ENCODE results near the gene IRF7. TPM values are rescaled to one million over a fixed set of nuclear protein-coding genes. Genes with fewer than 3 reads are reported as not detected.

The IRF7 gene
- polyA plus RNA-seq, 3 donors = 20.7 to 49.3 (median 22.1) TPM

GRCh38 chr11:625636-626268, 10.0 kb upstream of the IRF7 start:
- 67 to 78% (median 77%) methylated on average over 20 to 22 of the region's 22 CpGs for WGBS, 3 donors

GRCh38 chr11:624705-625635, 9.2 kb upstream of the IRF7 start, which contains the start of gene CDHR5:
Gene CDHR5 (minus strand): TSS chr11:624955. CDS start chr11:624902, 53 bp downstream.
- no peak within 1 kb of the TSS for H3K27ac ChIP-seq (ENCODE audit: low read depth, low read length)
- 66 to 82% (median 67%) methylated on average over 32 to 33 of the region's 33 CpGs for WGBS, 3 donors

More at GRCh38 chr11:625636-626268, 10.0 kb upstream of the IRF7 start:
- no peak overlapping the region for H3K27ac ChIP-seq (ENCODE audit: low read depth, low read length)

- WGBS, 3 donors = 79 to 82% (median 81%) methylated on average over 24 to 25 of the region's 25 CpGs
- H3K27ac ChIP-seq (ENCODE audit: low read depth, low read length) = no peak overlapping the region
These were observed 8.4 kb upstream of the IRF7 start for GRCh38 chr11:623999-624704.

GRCh38 chr11:623349-623869, 7.7 kb upstream of the IRF7 start:
- WGBS, 3 donors = 81 to 85% (median 84%) methylated on average over 15 of the region's 15 CpGs
- H3K27ac ChIP-seq (ENCODE audit: low read depth, low read length) = no peak overlapping the region

GRCh38 chr11:621838-622237, 6.1 kb upstream of the IRF7 start:
- H3K27ac ChIP-seq (ENCODE audit: low read depth, low read length) = no peak overlapping the region
- WGBS, 3 donors = 87 to 90% (median 88%) methylated on average over 25 to 27 of the region's 27 CpGs

- 70 to 76% (median 76%) methylated on average over 43 to 45 of the region's 45 CpGs for WGBS, 3 donors
These were observed 5.4 kb upstream of the IRF7 start for GRCh38 chr11:620935-621814.

GRCh38 chr11:620201-620600, 4.5 kb upstream of the IRF7 start:
- 95 to 97% (median 96%) methylated on average over 13 of the region's 13 CpGs for WGBS, 3 donors
- H3K27ac ChIP-seq (ENCODE audit: low read depth, low read length) = no peak overlapping the region

More at GRCh38 chr11:620935-621814, 5.4 kb upstream of the IRF7 start:
- no peak overlapping the region for H3K27ac ChIP-seq (ENCODE audit: low read depth, low read length)

- no peak overlapping the region for H3K27ac ChIP-seq (ENCODE audit: low read depth, low read length)
- 95% methylated on average over 17 to 22 of the region's 22 CpGs for whole genome bisulfite sequencing, 3 donors
These were observed 3.9 kb upstream of the IRF7 start for GRCh38 chr11:619628-620050.

- 90 to 93% (median 93%) methylated on average over 21 to 24 of the region's 24 CpGs for WGBS, 3 donors
- no peak overlapping the region for H3K27ac ChIP-seq (ENCODE audit: low read depth, low read length)
These were observed 3.3 kb upstream of the IRF7 start for GRCh38 chr11:618856-619627.

GRCh38 chr11:617912-618682, 2.3 kb upstream of the IRF7 start:
- no peak overlapping the region for H3K27ac ChIP-seq (ENCODE audit: low read depth, low read length)
- 93 to 96% (median 94%) methylated on average over 23 to 25 of the region's 25 CpGs for WGBS, 3 donors

- H3K27ac ChIP-seq (ENCODE audit: low read depth, low read length) = no peak overlapping the region
- 92 to 93% (median 92%) methylated on average over 51 to 57 of the region's 57 CpGs for WGBS, 3 donors
These were observed 1.6 kb upstream of the IRF7 start for GRCh38 chr11:617199-617911.

GRCh38 chr11:616320-617198, 809 bp upstream of the IRF7 start:
- H3K27ac ChIP-seq (ENCODE audit: low read depth, low read length) = no peak overlapping the region
- 66 to 85% (median 72%) methylated on average over 36 to 39 of the region's 39 CpGs for WGBS, 3 donors

- peak overlapping the region; percentile 88 for H3K27ac ChIP-seq (ENCODE audit: low read depth, low read length)
- 29 to 62% (median 54%) methylated on average over 60 to 68 of the region's 68 CpGs for WGBS, 3 donors
These were observed 887 bp downstream of the IRF7 start for GRCh38 chr11:614623-615503.

Measured in adipose tissue (tissue), 3 donors.